Kidney tubule cell (primary cell): ENCODE measurements around the gene MYH13.

Experiments used
- DNase-seq: peaks from one replicate; pipeline ENCODE4 v3.0.0-alpha.2; 2018; ENCODE audit warnings: low spot score

Gene MYH13

DNA sequence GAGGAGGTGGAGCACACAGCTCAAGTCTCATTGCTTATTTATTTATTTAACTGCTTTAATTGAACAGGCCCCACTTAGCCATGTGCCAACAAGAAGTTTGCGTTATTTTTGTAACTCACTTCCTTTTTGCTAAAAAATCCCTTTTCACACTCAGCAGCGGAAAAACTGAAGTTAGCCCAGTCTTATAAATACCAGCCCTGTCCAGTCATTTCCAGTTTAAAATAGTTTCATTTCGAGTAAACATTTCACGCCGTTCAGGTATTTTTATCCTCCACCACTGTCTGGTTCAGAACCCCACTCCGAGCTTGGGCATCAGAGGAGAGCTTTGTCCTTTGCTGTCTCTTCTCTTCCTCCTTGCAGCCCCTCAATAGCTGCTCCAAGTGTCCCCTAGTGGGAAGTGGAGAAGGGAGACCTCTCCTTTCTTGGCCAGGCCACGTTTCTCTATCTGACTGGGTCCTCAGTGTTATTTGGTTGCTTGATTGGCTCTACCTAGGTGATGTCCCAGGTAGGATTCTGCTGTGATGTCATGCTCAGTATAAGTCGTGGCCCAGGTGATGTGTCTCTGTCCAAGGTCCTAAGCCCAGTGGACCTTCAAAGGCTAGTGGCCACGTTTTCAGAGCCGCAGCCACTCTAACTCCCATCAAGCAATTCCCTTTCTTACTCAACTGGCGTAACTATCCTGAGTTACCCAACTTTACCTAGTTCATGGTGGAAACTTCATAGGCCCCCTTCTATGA lies 121.4 kb downstream of the MYH13 start:
- DNase-seq = no peak
